Stomach (tissue), 9 donors: ENCODE data around the gene RBMS3. TPM values are rescaled to one million over a fixed set of nuclear protein-coding genes. Genes with fewer than 3 reads are reported as not detected.

Experiments
- DNase-seq, 2 donors: peaks; one replicate each; pipeline versions ENCODE4 v3.0.0 to v3.0.0-alpha.2; 2013 to 2019
- H3K27ac ChIP-seq, 5 donors: fragments of 200-600 bp in 4 of 5; sonication (generic) in 4 of 5; one replicate each; pipeline ENCODE4 v1.5.1; 2013 to 2019; ENCODE audit warnings: mild to moderate bottlenecking in 1 of 5, moderate library complexity in 1 of 5
- H3K27me3 ChIP-seq, 3 donors: fragments of 200-600 bp; sonication (generic); one replicate each; pipeline ENCODE4 v1.5.1; 2017 to 2019; ENCODE audit warnings: mixed run types in 1 of 3
- H3K36me3 ChIP-seq, 4 donors: fragments of 200-600 bp; sonication (generic); 1 replicate in 3 of 4; 2 replicates in 1 of 4; pipeline ENCODE4 v1.5.1; 2016 to 2019
- H3K4me1 ChIP-seq, 4 donors: fragments of 200-600 bp; sonication (generic); one replicate each; pipeline ENCODE4 v1.5.1; 2016 to 2019
- H3K4me3 ChIP-seq, 4 donors: fragments of 200-600 bp; sonication (generic) in 3 of 4; one replicate each; pipeline ENCODE4 v1.5.1; 2016 to 2019; ENCODE audit warnings: mild to moderate bottlenecking in 1 of 4
- H3K9me3 ChIP-seq, 4 donors: fragments of 200-600 bp; sonication (generic); one replicate each; pipeline ENCODE4 v1.5.1; 2016 to 2019
- EP300 ChIP-seq: sonication (generic); formaldehyde crosslinking; IDR thresholded peaks from one replicate; pipeline ENCODE4 v1.6.1; 2017; ENCODE audit warnings: antibody characterized with exemption
- POLR2A ChIP-seq, 4 donors: fragments of 450-650 bp; IDR thresholded peaks; one replicate each; pipeline ENCODE4 v1.6.1; 2016; ENCODE audit warnings: antibody characterized with exemption in 4 of 4, control low read depth in 2 of 4, mild to moderate bottlenecking in 1 of 4, moderate library complexity in 1 of 4
- POLR2AphosphoS5 ChIP-seq, 3 donors: sonication (generic); formaldehyde crosslinking; IDR thresholded peaks; one replicate each; pipeline ENCODE4 v1.6.1; 2016; ENCODE audit warnings: antibody characterized with exemption in 3 of 3
- WGBS, 5 donors: extraction: QIAGEN DNeasy Blood & Tissue Kit in 3 of 5; methylation state at CpG; one replicate each; pipeline versions ENCODE4 v1.1.5 to v1.1.7; 2013 to 2018; 5-methylcytosine and 5-hydroxymethylcytosine counted together
- intact Hi-C: fragments of 100-400 bp; cut with DNase I; formaldehyde crosslinking; loops from one replicate; pipeline ENCODE4 v1.15.1; 2023; ENCODE audit warnings: low total_unique reads
- polyA plus RNA-seq, 3 donors: library from polyadenylated mRNA; stranded (reverse); fragments of 200-250 nt; gene quantifications; one replicate each; pipeline ENCODE4 v1.2.3, GENCODE V29; 2013
- total RNA-seq, 5 donors: library from RNA; depleted of rRNA; stranded (reverse); fragments of >200 nt; gene quantifications; one replicate each; pipeline versions ENCODE4 v1.1.0 to v1.2.3, GENCODE V29; 2014 to 2016
- TF ChIP-seq, protein P1 (sequence below), 7 experiments: fragments of 450-650 bp in 4 of 7; fragments of 200-600 bp in 3 of 7; sonication (generic) in 3 of 7; IDR thresholded peaks; one replicate each; pipeline ENCODE4 v1.5.1; 2016 to 2019; ENCODE audit warnings: antibody characterized with exemption in 7 of 7, control low read depth in 2 of 7, mild to moderate bottlenecking in 1 of 7
- donor health status: healthy with polysubstance abuse.
- donor health status: Bipolar disorder and iron deficiency.
- donor health status: healthy.

The RBMS3 gene
- total and polyA plus RNA-seq, 8 donors, result 2.0 to 103 (median 16.0) TPM

DNA sequence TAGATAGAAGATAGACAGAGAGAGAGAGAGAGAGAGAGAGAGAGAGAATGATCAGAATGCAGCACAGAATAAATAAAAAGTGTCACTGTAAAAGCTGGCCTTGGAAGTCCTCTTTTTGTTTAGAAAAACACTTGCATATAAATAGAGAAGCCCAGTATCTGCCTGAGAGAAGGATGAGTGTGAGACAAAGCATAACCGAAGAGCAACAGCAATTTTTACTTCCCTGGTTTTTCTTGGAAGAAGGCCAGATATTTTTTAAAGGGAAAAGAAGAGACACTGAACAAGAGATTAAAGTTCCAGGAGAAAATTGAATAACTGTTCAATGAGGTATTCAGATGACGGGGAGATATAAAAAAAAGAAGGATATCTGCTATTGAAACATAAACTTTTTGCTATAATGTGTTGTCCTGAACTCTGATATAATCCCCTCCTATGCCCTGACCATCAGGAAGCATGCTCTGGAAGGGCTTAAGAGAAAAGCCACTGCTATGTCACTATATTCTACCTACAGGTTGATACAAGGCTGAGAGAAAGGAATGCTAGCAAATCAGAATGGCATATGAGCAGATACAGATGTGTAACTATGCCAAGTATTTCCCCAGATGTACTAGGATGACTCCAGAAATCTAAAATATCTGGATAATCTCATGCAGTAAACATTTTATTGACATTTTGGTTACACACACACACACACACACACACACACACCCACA is 358.9 kb downstream of the RBMS3 start:
- Histone ChIP-seq H3K36me3 (no peaks in the 10 kb centered on the region), H3K4me3 (no peak overlapping the region), H3K4me1 (peaks cover 0 to 21% (median 7%) of the 10 kb centered on the region in 4 donors), H3K27me3 (no peaks in the 10 kb centered on the region), H3K27ac (no peak overlapping the region), H3K9me3 (peaks cover 0 to 10% (median 3%) of the 10 kb centered on the region in 4 donors)
- intact Hi-C loops, result no loop called here
- DNase-seq, result peak in 1 of 2 donors; percentile 16
- TF ChIP-seq EP300 (no peak), POLR2A (IDR thresholded peaks at IDR 0.05) (no peak), POLR2AphosphoS5 (IDR thresholded peaks at IDR 0.05) (no peak)
- TF ChIP-seq, protein P1, sequence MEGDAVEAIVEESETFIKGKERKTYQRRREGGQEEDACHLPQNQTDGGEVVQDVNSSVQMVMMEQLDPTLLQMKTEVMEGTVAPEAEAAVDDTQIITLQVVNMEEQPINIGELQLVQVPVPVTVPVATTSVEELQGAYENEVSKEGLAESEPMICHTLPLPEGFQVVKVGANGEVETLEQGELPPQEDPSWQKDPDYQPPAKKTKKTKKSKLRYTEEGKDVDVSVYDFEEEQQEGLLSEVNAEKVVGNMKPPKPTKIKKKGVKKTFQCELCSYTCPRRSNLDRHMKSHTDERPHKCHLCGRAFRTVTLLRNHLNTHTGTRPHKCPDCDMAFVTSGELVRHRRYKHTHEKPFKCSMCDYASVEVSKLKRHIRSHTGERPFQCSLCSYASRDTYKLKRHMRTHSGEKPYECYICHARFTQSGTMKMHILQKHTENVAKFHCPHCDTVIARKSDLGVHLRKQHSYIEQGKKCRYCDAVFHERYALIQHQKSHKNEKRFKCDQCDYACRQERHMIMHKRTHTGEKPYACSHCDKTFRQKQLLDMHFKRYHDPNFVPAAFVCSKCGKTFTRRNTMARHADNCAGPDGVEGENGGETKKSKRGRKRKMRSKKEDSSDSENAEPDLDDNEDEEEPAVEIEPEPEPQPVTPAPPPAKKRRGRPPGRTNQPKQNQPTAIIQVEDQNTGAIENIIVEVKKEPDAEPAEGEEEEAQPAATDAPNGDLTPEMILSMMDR (IDR thresholded peaks at IDR 0.05), result no peak
- 55 to 67% (median 61%) methylated on average over 2 of the region's 2 CpGs for WGBS, 5 donors

DNA sequence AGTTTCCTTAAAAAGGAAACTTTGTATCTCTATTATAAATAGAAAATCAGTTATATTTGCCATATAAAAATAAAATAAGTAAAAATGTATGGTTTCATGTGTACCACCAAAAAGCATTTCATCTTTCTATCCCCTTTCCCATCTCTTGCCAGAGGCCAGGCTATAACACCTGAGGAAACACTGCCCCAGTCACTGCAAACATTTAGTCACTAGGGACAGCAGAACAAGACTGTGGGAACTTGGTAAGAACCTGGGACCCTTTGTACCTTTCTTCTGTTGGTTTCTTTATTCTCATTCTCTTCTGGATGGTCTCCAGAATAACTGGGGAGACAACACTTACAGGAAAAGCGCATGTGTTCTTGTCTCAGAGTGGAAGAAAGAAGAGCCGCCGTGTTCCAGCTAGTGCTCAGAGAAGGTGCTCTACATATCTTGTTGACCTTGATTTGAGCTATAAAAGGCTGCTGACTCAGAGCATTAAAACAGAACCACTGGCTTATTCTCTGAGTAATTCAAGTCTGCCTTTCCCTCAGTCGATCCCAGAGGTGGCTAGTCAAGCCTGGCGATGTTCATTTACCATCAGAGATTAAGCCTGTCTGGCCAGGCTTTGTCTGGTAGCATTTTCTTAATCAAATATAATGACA is 361.6 kb downstream of the RBMS3 start:
- DNase-seq, result peak in 1 of 2 donors; percentile 59
- TF ChIP-seq, protein P1 (IDR thresholded peaks at IDR 0.05), result no peak
- peak in 1 of 3 donors; percentile 40 for TF ChIP-seq POLR2AphosphoS5 (IDR thresholded peaks at IDR 0.05)
- intact Hi-C loops, result no loop called here
- H3K4me3 ChIP-seq, result no peak overlapping the region
- WGBS, 5 donors, result 32 to 51% (median 44%) methylated on average over 5 of the region's 5 CpGs
- peak overlapping the region in 3 of 5 donors; percentile 8 to 58 (median 30) for H3K27ac ChIP-seq
- no peaks in the 10 kb centered on the region for H3K36me3 ChIP-seq
- H3K9me3 ChIP-seq, result no peaks in the 10 kb centered on the region
- H3K4me1 ChIP-seq, result peaks cover 0 to 21% (median 7%) of the 10 kb centered on the region in 4 donors
- no peaks in the 10 kb centered on the region for H3K27me3 ChIP-seq

DNA sequence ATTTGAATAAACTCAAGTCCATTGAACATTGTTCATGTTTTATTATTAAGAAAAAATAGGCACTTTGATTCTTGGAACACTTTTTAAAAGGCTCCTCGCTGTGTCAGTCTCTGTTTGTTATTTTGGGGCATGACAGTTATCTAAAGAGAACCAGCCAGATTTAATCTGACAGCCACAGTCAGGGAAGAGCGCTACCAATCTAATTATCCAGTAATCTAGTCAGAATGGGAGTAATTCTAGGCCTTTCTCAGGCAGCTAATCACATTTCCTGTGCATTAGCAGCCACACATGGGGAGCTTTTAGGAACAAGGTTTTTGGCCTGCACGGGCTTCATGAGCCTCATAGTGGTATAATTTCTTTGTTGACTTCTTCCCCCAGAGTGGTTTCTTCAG is 362.2 kb downstream of the RBMS3 start:
- DNase-seq, result peak in 1 of 2 donors; percentile 51
- Histone ChIP-seq H3K4me1 (peaks cover 0 to 21% (median 7%) of the 10 kb centered on the region in 4 donors), H3K27ac (peak overlapping the region in 3 of 5 donors; percentile 8 to 58 (median 30)), H3K9me3 (no peaks in the 10 kb centered on the region), H3K27me3 (no peaks in the 10 kb centered on the region), H3K36me3 (no peaks in the 10 kb centered on the region), H3K4me3 (no peak overlapping the region)
- TF ChIP-seq EP300 (no peak), POLR2A (IDR thresholded peaks at IDR 0.05) (no peak), POLR2AphosphoS5 (IDR thresholded peaks at IDR 0.05) (no peak)
- TF ChIP-seq, protein P1 (IDR thresholded peaks at IDR 0.05), result no peak
- 73 to 89% (median 81%) methylated on average over 3 of the region's 3 CpGs for WGBS, 5 donors
- intact Hi-C loops, result no loop called here

DNA sequence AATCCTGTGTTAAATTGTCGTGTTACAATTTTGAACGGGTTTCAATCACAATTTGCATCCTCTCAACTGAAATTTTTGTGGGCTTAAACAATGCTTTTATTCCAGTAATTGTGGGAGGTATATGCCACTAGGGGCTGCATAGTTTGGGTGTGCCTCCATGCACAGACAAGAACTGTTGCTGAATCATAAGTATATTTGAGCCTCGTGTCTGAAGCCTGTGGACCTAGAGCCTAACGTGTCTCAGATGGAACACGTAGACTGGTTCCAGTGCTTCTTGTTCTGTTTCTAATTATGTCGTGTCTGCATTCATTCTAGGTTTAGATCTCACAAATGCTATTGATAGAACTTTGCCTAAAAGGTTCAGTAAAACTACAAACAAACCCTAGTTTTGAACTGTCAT is 363.4 kb downstream of the RBMS3 start:
- Histone ChIP-seq H3K4me3 (no peak overlapping the region), H3K27ac (no peak overlapping the region), H3K27me3 (no peaks in the 10 kb centered on the region), H3K4me1 (peaks cover 0 to 21% (median 7%) of the 10 kb centered on the region in 4 donors), H3K9me3 (no peaks in the 10 kb centered on the region), H3K36me3 (no peaks in the 10 kb centered on the region)
- DNase-seq, result peak in 1 of 2 donors; percentile 11
- TF ChIP-seq POLR2A (IDR thresholded peaks at IDR 0.05) (no peak), POLR2AphosphoS5 (IDR thresholded peaks at IDR 0.05) (no peak), EP300 (no peak)
- TF ChIP-seq, protein P1 (IDR thresholded peaks at IDR 0.05), result no peak
- 79 to 93% (median 92%) methylated on average over 6 of the region's 6 CpGs for WGBS, 5 donors
- intact Hi-C loops, result no loop called here
